Astrocyte of the cerebellum (primary cell): Measurements from ENCODE around the gene TBRG4.
"Not testable (repeated sequence)": the region's sequence is repeated elsewhere in the genome, so short reads cannot be mapped to it uniquely, and the experiment has no call there.

ENCODE experiments used
- DNase-seq: peaks from one replicate; pipeline ENCODE4 v3.0.0-alpha.2; 2011; ENCODE audit warnings: low read depth
- H3K4me3 ChIP-seq: 2 replicates; pipeline ENCODE4 v1.5.1; 2011; ENCODE audit warnings: mild to moderate bottlenecking, low read depth, low read length, moderate library complexity
- in situ Hi-C: cut with HindIII; loops from 2 replicates; pipeline ENCODE4 v1.10.0; 2017; ENCODE audit warnings: low sequenced_read_pairs
- TF ChIP-seq, protein P1 (sequence below): IDR thresholded peaks from 2 replicates; pipeline ENCODE4 v1.5.1; 2012; ENCODE audit warnings: low read length, low read depth, moderate library complexity, mild to moderate bottlenecking; ENCODE audit errors: missing control alignments

The TBRG4 gene

DNA sequence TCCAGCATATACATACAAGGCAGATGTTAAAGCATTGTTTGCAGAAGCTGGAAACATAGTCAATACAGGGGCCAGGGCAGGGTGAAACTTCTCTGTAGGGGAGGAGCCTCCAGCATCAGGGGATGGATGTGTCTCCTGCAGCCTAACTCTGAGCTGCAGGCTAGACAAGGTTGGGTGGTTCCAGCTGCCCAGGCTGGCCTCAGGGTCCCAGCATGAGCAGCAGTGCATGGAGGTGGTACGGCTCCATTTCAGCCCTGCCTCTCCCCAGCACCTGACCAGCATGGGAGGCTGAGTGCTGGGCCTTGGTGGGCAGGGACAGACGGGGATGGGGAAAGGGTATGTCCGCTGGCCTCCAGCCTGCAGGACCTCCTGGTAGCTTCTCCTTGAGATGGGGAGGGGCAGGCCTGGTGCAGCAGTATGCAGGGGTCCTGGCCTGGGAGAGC is 7.4 kb upstream of the TBRG4 start:
- in situ Hi-C loops: no loop called here
- TF ChIP-seq, protein P1, sequence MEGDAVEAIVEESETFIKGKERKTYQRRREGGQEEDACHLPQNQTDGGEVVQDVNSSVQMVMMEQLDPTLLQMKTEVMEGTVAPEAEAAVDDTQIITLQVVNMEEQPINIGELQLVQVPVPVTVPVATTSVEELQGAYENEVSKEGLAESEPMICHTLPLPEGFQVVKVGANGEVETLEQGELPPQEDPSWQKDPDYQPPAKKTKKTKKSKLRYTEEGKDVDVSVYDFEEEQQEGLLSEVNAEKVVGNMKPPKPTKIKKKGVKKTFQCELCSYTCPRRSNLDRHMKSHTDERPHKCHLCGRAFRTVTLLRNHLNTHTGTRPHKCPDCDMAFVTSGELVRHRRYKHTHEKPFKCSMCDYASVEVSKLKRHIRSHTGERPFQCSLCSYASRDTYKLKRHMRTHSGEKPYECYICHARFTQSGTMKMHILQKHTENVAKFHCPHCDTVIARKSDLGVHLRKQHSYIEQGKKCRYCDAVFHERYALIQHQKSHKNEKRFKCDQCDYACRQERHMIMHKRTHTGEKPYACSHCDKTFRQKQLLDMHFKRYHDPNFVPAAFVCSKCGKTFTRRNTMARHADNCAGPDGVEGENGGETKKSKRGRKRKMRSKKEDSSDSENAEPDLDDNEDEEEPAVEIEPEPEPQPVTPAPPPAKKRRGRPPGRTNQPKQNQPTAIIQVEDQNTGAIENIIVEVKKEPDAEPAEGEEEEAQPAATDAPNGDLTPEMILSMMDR: no peak
- DNase-seq: no peak
- H3K4me3 ChIP-seq: no peak overlapping the region

DNA sequence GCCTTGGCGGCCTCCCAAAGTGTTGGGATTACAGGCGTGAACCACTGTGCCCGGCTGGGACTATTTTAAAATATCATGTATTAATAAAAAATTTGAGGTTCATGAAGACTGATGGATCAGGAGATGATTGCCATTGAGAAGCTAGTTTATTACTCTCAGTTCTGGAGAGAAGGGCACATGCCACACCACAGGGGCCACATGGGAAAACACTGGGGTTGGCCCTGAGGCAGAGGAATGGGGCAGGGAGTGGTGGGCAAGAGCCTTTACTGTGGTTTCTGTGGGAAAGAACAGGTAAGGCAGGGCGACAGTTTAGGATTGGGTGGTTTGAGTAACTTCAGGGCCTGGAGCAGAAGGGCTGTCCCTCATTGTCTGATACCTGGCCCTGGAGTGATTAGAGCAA is 6.8 kb upstream of the TBRG4 start:
- TF ChIP-seq, protein P1: no peak
- in situ Hi-C loops: no loop called here
- H3K4me3 ChIP-seq: no peak overlapping the region
- no peak for DNase-seq

DNA sequence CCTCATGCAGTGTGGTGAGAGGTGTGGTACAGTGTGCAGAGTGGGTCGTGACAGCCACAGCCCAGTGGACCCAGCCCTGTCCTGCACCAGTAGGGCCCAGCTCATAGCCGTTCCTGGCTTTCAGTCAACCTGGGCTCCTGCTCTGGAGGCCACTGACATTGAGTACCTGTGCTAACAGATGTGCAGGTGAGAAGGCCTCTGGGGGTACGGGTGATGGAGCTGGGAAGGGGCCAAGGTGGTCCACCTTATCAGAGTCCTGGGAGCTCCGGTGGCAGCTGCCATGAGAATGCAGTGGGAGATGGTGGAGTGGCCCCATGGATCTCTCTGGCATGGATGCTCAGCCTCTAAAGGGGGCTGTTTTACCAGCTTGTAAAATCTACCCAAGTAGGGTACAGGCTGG is 6.1 kb upstream of the TBRG4 start:
- no peak for DNase-seq
- in situ Hi-C loops: no loop called here
- TF ChIP-seq, protein P1: no peak
- no peak overlapping the region for H3K4me3 ChIP-seq

DNA sequence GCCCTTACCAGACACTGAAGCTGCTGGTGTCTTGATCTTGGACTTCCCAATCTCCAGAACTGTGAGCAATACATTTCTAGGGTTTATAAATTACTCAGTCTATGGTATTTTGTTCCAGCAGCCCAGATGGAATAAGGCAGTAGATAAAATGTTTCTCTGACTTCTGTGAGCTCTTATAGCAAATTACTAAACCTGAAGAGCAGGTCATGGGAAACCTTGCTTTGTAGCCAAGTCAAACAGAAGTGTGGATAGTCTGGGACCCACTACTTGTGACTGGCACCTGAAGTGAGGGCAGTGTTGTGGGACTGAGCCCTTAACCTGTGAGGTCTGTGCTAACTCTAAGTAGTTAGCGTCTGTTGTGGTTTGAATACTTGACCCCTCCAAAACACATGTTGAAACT is 4.6 kb upstream of the TBRG4 start:
- TF ChIP-seq, protein P1: no peak
- no peak overlapping the region for H3K4me3 ChIP-seq
- in situ Hi-C loops: no loop called here
- no peak for DNase-seq

DNA sequence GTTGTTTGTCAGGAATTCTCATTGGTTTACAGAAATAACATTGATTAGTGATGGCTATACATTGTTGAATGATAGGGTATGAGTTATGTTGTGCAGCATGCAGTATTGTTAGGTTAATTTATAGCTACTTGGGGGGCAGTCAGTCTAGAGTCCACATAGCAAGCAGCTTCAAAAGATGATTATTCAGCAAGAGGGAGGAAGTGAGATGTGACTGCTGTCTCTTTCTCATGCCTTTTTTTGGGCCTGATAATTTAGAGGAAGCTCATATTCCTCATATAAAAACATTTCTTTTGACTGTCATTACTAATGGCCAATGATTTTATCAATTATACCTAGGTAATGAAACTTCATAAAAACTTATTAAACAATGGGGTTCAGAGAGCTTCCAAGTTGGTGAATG is 3.4 kb upstream of the TBRG4 start:
- no peak for DNase-seq
- TF ChIP-seq, protein P1: no peak
- in situ Hi-C loops: no loop called here
- no peak overlapping the region for H3K4me3 ChIP-seq

DNA sequence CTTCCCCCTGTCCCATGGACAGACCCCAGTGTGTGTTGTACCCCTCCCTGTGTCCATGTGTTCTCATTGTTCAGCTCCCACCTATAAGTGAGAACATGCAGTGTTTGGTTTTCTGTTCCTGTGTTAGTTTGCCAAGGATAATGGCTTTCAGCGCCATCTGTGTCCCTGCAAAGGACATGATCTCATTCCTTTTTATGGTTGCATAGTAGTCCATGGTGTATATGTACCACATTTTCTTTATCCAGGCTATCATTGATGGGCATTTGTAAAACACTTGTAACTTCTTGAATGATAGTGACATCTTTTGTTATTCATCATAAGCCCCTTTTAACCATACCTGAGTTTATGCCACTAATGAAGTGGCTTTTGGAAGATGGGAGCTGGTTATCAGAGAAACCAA is 2.8 kb upstream of the TBRG4 start:
- in situ Hi-C loops, DNase-seq, H3K4me3 ChIP-seq: not testable (repeated sequence)

DNA sequence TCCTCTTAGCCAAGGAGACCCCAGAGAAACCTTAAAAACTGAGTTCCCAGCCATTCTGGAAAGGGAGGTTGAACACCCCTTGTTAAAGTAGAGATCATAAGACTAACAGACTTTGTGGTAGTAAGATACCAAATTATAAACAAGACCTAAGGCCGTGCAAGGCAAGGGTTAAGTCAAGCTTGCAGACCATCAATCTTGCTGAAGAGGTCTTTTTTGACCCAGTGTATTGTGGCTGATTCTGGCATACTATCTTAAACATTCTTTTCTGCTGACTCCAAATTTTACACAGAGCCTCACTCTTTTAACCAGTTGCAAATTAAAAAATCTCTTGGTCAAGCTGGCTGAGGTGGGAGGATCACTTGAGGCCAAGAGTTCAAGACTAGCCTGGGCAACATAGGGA is 1.2 kb upstream of the TBRG4 start:
- H3K4me3 ChIP-seq: peak overlapping the region; percentile 90
- TF ChIP-seq, protein P1: no peak
- in situ Hi-C loops: no loop called here
- DNase-seq: no peak
